Stimulated activated effector memory CD8-positive, alpha-beta T cell treated with anti-CD3 and anti-CD28 coated beads, Interleukin-12 subunit alpha, Interleukin-12 subunit beta, amount 100 ng/mL, for 72 hours (primary cell): ENCODE data around the gene PTOV1.

Source experiments
- ATAC-seq: fragments of 150-1000 bp; cut with Tn5 transposase; 2 replicates; pipeline ENCODE4 v1.10.0; 2021
- DNase-seq, 2 donors: peaks; one replicate each; pipeline ENCODE4 v3.0.0; 2021 to 2022; ENCODE audit warnings: low spot score in 2 of 2
- H3K27ac Mint-ChIP-seq: one replicate; pipeline ENCODE4 v1.8.0; 2022; ENCODE audit warnings: mild to moderate bottlenecking, mixed read lengths
- H3K36me3 Mint-ChIP-seq: one replicate; pipeline ENCODE4 v1.8.0; 2022; ENCODE audit warnings: mild to moderate bottlenecking, mixed read lengths
- H3K4me1 Mint-ChIP-seq: one replicate; pipeline ENCODE4 v1.8.0; 2022; ENCODE audit warnings: mixed read lengths
- H3K4me3 Mint-ChIP-seq: one replicate; pipeline ENCODE4 v1.8.0; 2022; ENCODE audit warnings: mild to moderate bottlenecking, mixed read lengths
- H3K9me3 Mint-ChIP-seq: one replicate; pipeline ENCODE4 v1.8.0; 2022; ENCODE audit warnings: mixed read lengths

Gene PTOV1

GRCh38 chr19:49850487-49851342 lies at the start of gene PTOV1:
Gene PTOV1 (plus strand): TSS chr19:49851159.
- Mint-ChIP-seq H3K4me1 (peaks cover 44% of the 10 kb centered on the region), H3K9me3 (peaks cover 3% of the 10 kb centered on the region), H3K36me3 (peaks cover 34% of the 10 kb centered on the region), H3K4me3 (peak within 1 kb of the TSS; percentile 81), H3K27ac (peak within 1 kb of the TSS; percentile 94)
- DNase-seq (peak; percentile 97), ATAC-seq (peak; percentile 91)

- no peaks in the 10 kb centered on the region for H3K4me1 Mint-ChIP-seq
- DNase-seq = no peak
- ATAC-seq = no peak
- no peaks in the 10 kb centered on the region for H3K9me3 Mint-ChIP-seq
- H3K36me3 Mint-ChIP-seq = peaks cover 66% of the 10 kb centered on the region
- H3K27ac Mint-ChIP-seq = no peak overlapping the region
- H3K4me3 Mint-ChIP-seq = no peak overlapping the region
These were observed 49.5 kb upstream of the PTOV1 start for GRCh38 chr19:49801401-49801888.

GRCh38 chr19:49801966-49802661 lies 48.8 kb upstream of the PTOV1 start:
- H3K9me3 Mint-ChIP-seq = no peaks in the 10 kb centered on the region
- no peak overlapping the region for H3K4me3 Mint-ChIP-seq
- no peaks in the 10 kb centered on the region for H3K4me1 Mint-ChIP-seq
- H3K36me3 Mint-ChIP-seq = peaks cover 63% of the 10 kb centered on the region
- DNase-seq (no peak), ATAC-seq (no peak)
- no peak overlapping the region for H3K27ac Mint-ChIP-seq

- Mint-ChIP-seq H3K36me3 (peaks cover 55% of the 10 kb centered on the region), H3K27ac (peak overlapping the region; percentile 23), H3K4me3 (no peak overlapping the region), H3K9me3 (no peaks in the 10 kb centered on the region), H3K4me1 (peaks cover 8% of the 10 kb centered on the region)
- no peak for ATAC-seq
- DNase-seq = no peak
These were observed 48.0 kb upstream of the PTOV1 start for GRCh38 chr19:49802836-49803528.

- Mint-ChIP-seq H3K27ac (peak overlapping the region; percentile 23), H3K36me3 (peaks cover 55% of the 10 kb centered on the region), H3K4me3 (no peak overlapping the region), H3K9me3 (no peaks in the 10 kb centered on the region), H3K4me1 (peaks cover 13% of the 10 kb centered on the region)
- DNase-seq (no peak), ATAC-seq (no peak)
These were observed 47.5 kb upstream of the PTOV1 start for GRCh38 chr19:49803529-49803856.

GRCh38 chr19:49805822-49806619 lies 44.9 kb upstream of the PTOV1 start:
- ATAC-seq = no peak
- peaks cover 47% of the 10 kb centered on the region for H3K36me3 Mint-ChIP-seq
- H3K27ac Mint-ChIP-seq = peak overlapping the region; percentile 55
- H3K9me3 Mint-ChIP-seq = no peaks in the 10 kb centered on the region
- H3K4me1 Mint-ChIP-seq = peaks cover 27% of the 10 kb centered on the region
- no peak for DNase-seq
- H3K4me3 Mint-ChIP-seq = no peak overlapping the region

- Mint-ChIP-seq H3K4me1 (peaks cover 27% of the 10 kb centered on the region), H3K4me3 (no peak overlapping the region), H3K27ac (peak overlapping the region; percentile 55), H3K9me3 (no peaks in the 10 kb centered on the region), H3K36me3 (peaks cover 47% of the 10 kb centered on the region)
- ATAC-seq = no peak
- DNase-seq = no peak
These were observed 44.4 kb upstream of the PTOV1 start for GRCh38 chr19:49806620-49806959.

GRCh38 chr19:49807058-49807903 lies 43.7 kb upstream of the PTOV1 start:
- peaks cover 32% of the 10 kb centered on the region for H3K4me1 Mint-ChIP-seq
- DNase-seq (no peak), ATAC-seq (no peak)
- H3K27ac Mint-ChIP-seq = peak overlapping the region; percentile 58
- no peak overlapping the region for H3K4me3 Mint-ChIP-seq
- no peaks in the 10 kb centered on the region for H3K9me3 Mint-ChIP-seq
- peaks cover 43% of the 10 kb centered on the region for H3K36me3 Mint-ChIP-seq

GRCh38 chr19:49807904-49808675 lies 42.9 kb upstream of the PTOV1 start:
- H3K27ac Mint-ChIP-seq = peak overlapping the region; percentile 88
- H3K9me3 Mint-ChIP-seq = no peaks in the 10 kb centered on the region
- peaks cover 40% of the 10 kb centered on the region for H3K4me1 Mint-ChIP-seq
- no peak for DNase-seq
- ATAC-seq = no peak
- peaks cover 44% of the 10 kb centered on the region for H3K36me3 Mint-ChIP-seq
- H3K4me3 Mint-ChIP-seq = peak overlapping the region; percentile 85

- Mint-ChIP-seq H3K4me3 (peak overlapping the region; percentile 85), H3K9me3 (no peaks in the 10 kb centered on the region), H3K27ac (peak overlapping the region; percentile 88), H3K36me3 (peaks cover 45% of the 10 kb centered on the region), H3K4me1 (peaks cover 45% of the 10 kb centered on the region)
- peak; percentile 52 for ATAC-seq
- peak; percentile 72 to 87 for DNase-seq
These were observed 42.2 kb upstream of the PTOV1 start for GRCh38 chr19:49808711-49809159.

GRCh38 chr19:49809160-49809940 lies 41.6 kb upstream of the PTOV1 start:
- H3K27ac Mint-ChIP-seq = peak overlapping the region; percentile 88
- H3K36me3 Mint-ChIP-seq = peaks cover 42% of the 10 kb centered on the region
- peaks cover 49% of the 10 kb centered on the region for H3K4me1 Mint-ChIP-seq
- DNase-seq (peak; percentile 41 to 69), ATAC-seq (peak; percentile 55)
- peak overlapping the region; percentile 85 for H3K4me3 Mint-ChIP-seq
- H3K9me3 Mint-ChIP-seq = no peaks in the 10 kb centered on the region

- ATAC-seq (no peak), DNase-seq (no peak)
- Mint-ChIP-seq H3K4me3 (peak overlapping the region; percentile 85), H3K4me1 (peaks cover 52% of the 10 kb centered on the region), H3K27ac (peak overlapping the region; percentile 88), H3K9me3 (no peaks in the 10 kb centered on the region), H3K36me3 (peaks cover 39% of the 10 kb centered on the region)
These were observed 41.0 kb upstream of the PTOV1 start for GRCh38 chr19:49809941-49810389.

- Mint-ChIP-seq H3K27ac (peak overlapping the region; percentile 34), H3K4me3 (peak overlapping the region; percentile 85), H3K4me1 (peaks cover 52% of the 10 kb centered on the region), H3K36me3 (peaks cover 37% of the 10 kb centered on the region), H3K9me3 (no peaks in the 10 kb centered on the region)
- DNase-seq (no peak), ATAC-seq (no peak)
These were observed 39.6 kb upstream of the PTOV1 start for GRCh38 chr19:49811328-49811727.
